MG63 (cell line): Measurements from ENCODE around the gene RNF121. TPM values are rescaled to one million over a fixed set of nuclear protein-coding genes. Genes with fewer than 3 reads are reported as not detected.

Experiments used
- DNase-seq: peaks from one replicate; pipeline ENCODE4 v3.0.0-alpha.2; 2020
- H3K27me3 ChIP-seq: fragments of 250-450 bp; sonication (Bioruptor Pico); 2 replicates; pipeline ENCODE4 v1.5.1; 2020; ENCODE audit warnings: mild to moderate bottlenecking, moderate library complexity
- H3K36me3 ChIP-seq: fragments of 250-450 bp; sonication (Bioruptor Pico); 2 replicates; pipeline ENCODE4 v1.5.1; 2020; ENCODE audit warnings: mild to moderate bottlenecking, moderate library complexity
- H3K4me3 ChIP-seq: fragments of 250-450 bp; sonication (Bioruptor Pico); 2 replicates; pipeline ENCODE4 v1.5.1; 2020; ENCODE audit warnings: mild to moderate bottlenecking, moderate library complexity
- H3K9me3 ChIP-seq: fragments of 250-450 bp; sonication (Bioruptor Pico); 2 replicates; pipeline ENCODE4 v1.5.1; 2020; ENCODE audit warnings: mild to moderate bottlenecking, moderate library complexity
- total RNA-seq: library from RNA; depleted of rRNA; stranded (reverse); fragments of >200 nt; shearing (Covaris generic); gene quantifications from 2 replicates; pipeline ENCODE4 v1.2.3, GENCODE V29; 2014; ENCODE audit warnings: low replicate concordance

The RNF121 gene
- total RNA-seq, 1 experiment from 2014 or later, result 36.2 TPM

DNA sequence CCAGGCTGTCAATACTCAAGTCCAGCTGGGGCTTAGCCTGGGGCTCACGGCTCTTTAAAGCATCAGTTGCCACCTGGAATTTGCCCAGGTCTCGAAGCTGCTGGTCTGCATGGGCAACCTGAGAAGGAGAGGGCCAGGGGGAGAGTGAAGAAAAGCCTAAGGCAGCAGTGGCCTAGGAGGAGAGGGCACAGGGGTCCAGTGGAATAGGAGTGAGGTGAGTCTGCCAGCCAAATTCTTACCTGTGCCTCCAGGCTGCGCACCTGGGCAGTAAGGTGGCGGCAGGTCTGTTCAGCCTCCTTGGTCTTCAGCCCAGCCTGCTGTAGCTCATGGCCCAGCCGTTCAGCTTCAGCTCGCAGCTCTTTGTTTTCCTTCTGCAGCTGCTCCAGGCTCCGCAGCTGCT lies 79.9 kb downstream of the RNF121 start:
- no peak for DNase-seq
- peaks cover 90% of the 10 kb centered on the region for H3K36me3 ChIP-seq

DNA sequence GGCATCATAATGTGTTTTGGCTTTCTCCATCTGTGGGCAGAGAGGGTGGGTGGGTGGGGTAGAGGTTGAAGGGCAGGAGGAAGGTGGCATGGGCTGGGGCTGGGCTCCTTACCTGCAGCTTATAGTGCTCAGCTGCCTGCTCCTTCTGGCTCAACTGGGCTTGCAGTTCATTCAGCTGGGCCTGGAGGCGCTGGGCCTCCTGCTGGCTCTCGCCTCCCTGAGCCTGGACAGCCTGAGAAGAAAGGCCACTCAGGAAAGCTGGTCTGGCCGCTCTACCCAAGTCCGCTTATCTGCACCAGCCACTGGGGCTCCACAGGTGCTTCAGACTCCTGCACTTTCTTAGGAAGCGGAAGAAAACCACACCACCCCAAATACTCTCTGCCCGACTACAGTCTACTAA lies 80.3 kb downstream of the RNF121 start:
- no peak overlapping the region for H3K4me3 ChIP-seq
- no peaks in the 10 kb centered on the region for H3K9me3 ChIP-seq
- peaks cover 86% of the 10 kb centered on the region for H3K36me3 ChIP-seq

More for the DNA sequence above, 79.9 kb downstream of the RNF121 start:
- H3K4me3 ChIP-seq, result no peak overlapping the region
- H3K9me3 ChIP-seq, result no peaks in the 10 kb centered on the region
- H3K27me3 ChIP-seq, result no peaks in the 10 kb centered on the region

DNA sequence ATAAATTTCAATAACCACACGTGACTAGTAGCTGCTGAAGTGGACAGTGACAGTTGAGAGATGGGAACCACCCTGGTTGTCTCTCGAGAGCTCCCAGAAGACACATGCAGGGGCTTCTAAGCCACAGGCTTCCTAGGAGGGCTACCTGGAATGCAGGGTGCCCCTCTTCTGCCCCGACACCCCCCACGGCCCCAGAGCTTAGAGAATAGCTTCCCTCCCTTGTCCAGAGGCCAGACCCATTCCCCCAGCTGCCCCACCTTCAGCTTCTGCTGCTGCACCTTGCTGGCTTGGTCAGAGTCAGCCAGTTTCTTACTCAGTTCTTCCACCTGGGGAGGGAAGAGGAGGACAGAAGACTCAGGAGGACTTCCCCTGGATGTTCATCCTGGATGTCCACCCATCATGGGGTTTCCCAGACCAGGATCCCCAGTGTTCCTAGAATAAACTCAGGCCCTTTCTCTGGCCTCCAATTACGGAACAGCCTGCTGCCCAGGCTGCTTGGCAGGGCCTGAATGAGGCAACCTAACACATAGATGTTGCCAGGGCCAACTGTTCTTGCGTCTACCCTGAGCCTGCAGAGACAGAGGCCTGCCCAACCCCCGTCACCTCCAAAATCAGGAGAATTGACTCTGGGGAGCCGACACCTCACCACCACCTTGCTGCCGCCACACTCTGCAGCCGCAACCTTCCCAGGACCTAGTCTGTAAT lies 81.8 kb downstream of the RNF121 start:
- no peak for DNase-seq
- no peak overlapping the region for H3K4me3 ChIP-seq
- H3K27me3 ChIP-seq, result no peaks in the 10 kb centered on the region
- no peaks in the 10 kb centered on the region for H3K9me3 ChIP-seq
- peaks cover 85% of the 10 kb centered on the region for H3K36me3 ChIP-seq

More for the DNA sequence above, 80.3 kb downstream of the RNF121 start:
- H3K27me3 ChIP-seq, result no peaks in the 10 kb centered on the region
- no peak for DNase-seq

DNA sequence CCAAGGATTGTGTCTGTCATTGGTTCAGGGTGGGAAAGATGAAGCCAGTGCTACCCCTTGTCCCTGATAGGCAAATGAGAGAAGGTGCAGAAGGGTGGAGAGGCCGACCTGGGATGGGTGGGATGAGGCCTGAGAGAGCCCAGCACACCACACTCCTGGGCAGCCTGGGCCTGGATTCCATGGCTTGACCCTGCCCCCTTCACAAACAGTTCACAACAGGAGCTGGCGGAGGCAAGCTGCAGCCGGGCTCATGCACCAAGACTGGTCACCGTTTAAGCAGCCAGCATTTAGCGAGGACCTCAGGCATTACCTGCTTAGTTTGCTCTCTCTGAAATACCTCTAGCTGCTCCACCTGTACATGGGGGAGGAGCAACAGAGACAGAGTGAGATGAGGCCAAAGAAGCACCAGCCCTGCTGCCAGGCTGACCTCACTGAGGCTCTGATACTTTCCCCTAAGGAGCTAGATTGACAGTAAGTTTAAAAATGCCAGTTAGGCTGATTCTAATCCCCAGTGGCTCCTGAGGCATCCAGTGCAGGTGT lies 83.3 kb downstream of the RNF121 start:
- H3K9me3 ChIP-seq, result no peaks in the 10 kb centered on the region
- no peak for DNase-seq
- peaks cover 82% of the 10 kb centered on the region for H3K36me3 ChIP-seq

DNA sequence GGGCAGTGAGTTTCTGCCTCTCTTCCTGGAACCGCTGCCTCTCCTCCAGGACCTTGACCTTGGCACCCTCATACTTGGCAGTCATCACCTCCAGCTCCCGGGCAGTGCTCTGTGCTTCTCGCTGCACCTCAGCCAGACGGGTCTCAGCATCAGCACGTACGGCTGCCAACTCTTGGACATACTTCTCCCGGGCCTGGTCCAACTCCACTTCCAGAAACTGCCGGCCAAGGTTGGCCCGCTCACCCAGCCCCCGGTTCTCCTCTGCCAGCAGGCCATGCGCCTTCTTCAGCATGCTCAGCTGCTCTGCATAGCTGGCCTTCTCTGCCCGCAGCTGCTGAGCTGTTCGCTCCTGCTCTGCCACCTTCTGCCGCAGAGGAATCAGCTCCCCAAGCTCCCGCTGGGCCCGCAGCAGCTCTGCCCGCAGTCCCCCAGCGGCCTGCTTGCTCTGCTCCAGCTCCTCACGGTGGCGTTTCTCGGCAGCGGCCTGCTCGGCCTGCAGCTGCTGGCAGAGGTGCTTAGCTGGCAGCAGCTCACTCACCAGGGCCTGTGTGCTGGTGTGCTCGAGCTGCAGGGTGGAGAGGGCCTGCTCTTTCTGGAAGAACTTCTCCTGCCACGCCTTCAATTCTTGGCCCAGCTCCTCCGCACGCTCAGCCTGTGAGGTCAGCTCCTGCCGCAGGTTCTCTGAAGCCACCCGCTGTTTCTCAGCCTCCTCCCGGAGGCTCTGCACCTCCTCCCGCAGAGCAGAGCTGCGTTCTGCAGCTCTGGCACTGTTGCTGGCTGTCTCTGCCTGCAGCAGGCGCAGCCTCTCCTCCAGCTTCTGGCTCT lies 84.3 kb downstream of the RNF121 start:
- H3K27me3 ChIP-seq, result no peaks in the 10 kb centered on the region
- peaks cover 81% of the 10 kb centered on the region for H3K36me3 ChIP-seq
- no peaks in the 10 kb centered on the region for H3K9me3 ChIP-seq
- DNase-seq, result peak; percentile 99
- peak overlapping the region; percentile 19 for H3K4me3 ChIP-seq

More for the DNA sequence above, 83.3 kb downstream of the RNF121 start:
- Histone ChIP-seq H3K4me3 (no peak overlapping the region; the same call in 1 of the 2 replicates), H3K27me3 (no peaks in the 10 kb centered on the region)

DNA sequence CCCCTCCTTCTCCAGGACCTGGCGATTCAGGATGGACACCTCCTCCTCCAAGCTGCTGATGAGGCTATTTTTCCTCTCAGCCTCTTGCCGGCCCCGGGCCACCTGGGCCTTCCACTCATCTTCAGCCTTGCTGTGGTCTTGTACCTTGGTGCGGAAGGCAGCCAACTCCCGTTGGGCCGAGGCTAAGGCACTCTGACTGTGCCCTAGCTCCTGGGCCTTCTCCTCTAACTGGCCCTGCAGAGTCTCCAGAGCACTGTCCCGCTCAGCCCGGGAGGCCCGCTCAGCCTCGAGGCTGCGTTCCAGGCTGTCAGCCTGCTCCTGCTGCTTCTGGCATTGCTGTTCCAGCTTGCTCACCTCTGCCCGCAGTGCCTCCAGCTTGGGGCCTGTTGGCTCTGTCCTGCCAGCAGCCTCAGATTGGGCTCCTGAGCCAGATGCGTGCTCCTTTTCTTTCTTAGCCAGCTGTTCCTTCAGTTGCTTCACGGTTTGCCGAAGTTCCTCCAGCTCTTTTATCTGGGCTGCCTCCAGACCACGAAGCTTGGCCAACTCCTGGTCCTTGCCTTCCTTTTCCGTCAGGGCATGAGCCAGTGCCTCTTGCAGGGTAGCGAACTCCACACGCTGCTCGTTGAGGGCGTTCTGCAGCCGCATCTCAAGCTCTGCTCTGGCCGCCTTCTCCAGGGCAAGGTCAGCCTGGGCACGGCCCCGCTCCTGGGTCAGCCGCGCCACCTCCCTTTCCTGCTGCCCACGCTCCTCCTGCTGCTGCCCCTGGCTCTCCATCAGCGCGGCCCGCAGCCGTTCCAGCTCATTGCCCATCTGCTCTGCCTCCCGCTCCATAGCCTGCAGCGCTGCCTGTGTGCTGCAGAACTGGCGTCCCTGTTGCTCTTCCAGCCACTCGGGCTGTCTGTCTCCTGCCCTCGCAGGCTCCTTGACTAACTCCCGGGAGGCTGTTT lies 85.2 kb downstream of the RNF121 start:
- no peak overlapping the region for H3K4me3 ChIP-seq
- DNase-seq, result peak; percentile 94
- H3K9me3 ChIP-seq, result no peaks in the 10 kb centered on the region
- peaks cover 82% of the 10 kb centered on the region for H3K36me3 ChIP-seq
- no peaks in the 10 kb centered on the region for H3K27me3 ChIP-seq

DNA sequence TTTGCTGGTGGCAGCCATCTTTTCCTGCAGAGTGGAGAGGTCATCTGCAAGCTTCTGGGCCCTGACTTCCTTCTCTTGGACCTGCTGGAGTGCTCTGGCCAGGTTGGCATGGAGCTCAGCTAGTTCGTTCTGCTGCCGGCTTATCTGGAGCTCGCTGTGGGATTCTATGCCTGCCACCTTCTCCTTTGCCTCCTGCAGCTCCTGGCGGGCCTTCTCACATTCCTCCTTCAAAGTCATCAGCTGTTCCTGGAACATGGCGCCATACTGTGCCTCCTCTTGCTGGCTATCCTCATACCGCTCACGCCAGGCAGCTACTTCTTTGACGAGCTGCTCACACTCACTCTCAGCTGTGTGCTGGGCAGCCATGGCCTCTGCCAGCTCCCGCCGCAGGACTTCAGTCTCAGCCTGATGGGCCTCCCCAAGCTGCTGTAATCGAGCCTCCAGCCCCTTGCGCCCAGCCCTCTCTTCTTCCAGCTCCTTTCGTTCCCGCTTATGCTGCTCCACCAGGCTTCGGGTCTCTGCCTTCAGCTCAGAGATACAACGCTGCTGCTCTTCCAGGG lies 86.0 kb downstream of the RNF121 start:
- Histone ChIP-seq H3K27me3 (no peaks in the 10 kb centered on the region), H3K9me3 (no peaks in the 10 kb centered on the region), H3K4me3 (no peak overlapping the region), H3K36me3 (peaks cover 84% of the 10 kb centered on the region)
- DNase-seq, result no peak

DNA sequence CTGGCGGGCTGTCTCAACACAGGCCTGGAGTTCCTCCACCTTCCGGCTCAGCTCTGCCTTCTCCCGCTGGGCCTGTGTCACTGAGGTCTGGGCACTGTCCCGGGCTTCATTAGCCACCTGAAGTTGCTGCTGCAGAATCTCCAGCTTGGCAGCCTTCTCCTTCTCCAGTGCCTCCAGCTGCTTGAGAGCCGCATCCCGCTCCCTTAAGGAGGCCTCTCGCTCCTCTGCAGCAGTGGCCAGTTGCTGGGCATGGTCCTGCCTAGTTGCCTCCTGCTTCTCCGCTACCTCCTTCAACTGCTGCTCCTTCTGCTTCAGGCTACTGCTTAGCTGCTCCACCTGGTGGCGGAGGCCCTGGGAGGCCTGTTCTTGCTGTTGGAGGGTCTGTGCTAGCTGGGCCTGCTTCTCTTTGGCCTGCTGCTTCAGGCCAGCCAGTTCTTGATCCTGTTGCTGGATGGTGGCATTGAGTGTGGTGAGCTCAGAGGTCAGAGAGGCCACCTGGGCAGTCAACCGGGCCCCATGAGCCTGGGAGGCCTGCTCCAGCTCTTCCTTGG lies 86.7 kb downstream of the RNF121 start:
- Histone ChIP-seq H3K27me3 (no peaks in the 10 kb centered on the region), H3K9me3 (no peaks in the 10 kb centered on the region), H3K4me3 (no peak overlapping the region), H3K36me3 (peaks cover 84% of the 10 kb centered on the region)
- DNase-seq, result peak; percentile 54

DNA sequence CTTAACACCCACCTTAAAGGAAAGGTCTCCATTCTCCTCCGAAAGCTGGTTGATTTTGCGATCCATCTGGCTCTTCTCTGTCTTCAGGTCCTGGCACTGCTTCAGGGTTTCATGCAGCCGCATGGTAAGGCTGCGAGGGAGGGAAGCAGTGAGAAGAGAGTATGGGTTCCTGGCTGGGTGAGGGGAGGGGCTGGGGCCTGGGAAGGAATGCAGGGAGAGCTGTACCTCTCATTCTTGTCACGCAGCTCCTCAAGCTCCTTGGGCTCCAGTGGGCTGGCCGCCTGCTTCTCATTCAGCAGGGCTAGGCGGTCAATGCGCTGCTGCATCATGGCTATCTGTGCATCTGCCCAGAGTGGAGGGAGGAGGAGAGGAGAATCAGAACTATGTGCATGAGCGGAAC lies 89.3 kb downstream of the RNF121 start:
- no peak for DNase-seq
- H3K9me3 ChIP-seq, result no peaks in the 10 kb centered on the region
- peaks cover 84% of the 10 kb centered on the region for H3K36me3 ChIP-seq
- no peaks in the 10 kb centered on the region for H3K27me3 ChIP-seq
- no peak overlapping the region for H3K4me3 ChIP-seq

DNA sequence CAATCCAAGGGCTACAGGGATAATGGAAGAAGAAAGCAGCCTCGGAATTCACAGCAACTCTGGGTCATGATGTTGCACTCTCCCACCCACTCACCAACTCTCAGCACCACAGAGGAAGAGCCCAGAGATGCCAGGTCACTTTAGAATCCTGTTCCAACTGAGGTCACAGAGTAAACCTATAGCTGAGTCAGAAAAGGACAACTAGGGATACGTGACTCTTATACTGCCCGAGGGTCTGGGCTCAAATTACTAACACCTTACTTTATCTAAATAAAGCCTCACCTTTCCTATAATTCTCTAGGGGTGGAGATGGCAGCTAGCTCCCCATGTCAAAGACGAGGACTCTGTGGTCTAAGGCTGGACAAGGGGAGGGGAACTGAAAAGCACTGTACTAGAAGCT lies 94.5 kb downstream of the RNF121 start:
- Histone ChIP-seq H3K9me3 (no peaks in the 10 kb centered on the region), H3K4me3 (no peak overlapping the region), H3K36me3 (peaks cover 88% of the 10 kb centered on the region), H3K27me3 (no peaks in the 10 kb centered on the region)
- DNase-seq, result no peak

DNA sequence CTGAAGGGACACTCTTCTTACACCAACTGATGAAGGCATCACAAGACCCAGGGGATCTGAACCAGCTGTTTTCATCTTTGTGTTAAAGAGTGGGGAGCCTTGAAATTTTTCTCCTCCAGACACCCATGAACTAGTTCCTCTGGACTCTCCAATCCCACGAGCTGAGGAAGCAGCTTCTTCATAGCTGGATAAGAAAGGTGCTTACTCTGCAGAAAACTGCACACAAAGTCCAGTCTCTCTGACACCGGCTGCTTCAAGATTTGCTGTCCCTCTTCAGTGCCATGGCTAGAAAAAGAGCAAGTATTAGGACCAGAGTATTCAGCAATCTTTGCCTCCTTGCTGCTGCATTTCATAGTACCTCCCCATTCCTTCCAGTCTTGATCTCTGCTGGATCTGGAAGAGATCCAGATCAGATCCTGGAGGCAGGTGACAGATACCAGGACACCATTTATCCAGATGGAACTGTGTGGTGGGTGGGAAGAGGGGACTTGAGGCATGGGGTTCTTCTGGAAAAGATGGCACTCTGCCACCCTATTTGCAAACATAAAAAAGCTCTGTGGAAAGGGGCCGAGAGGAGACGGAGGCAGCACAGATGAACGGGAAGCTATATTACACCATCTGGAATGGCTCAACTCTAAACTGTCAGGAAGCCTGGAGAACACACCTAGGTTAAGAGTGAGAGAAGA lies 95.4 kb downstream of the RNF121 start:
- Histone ChIP-seq H3K9me3 (no peaks in the 10 kb centered on the region), H3K27me3 (no peaks in the 10 kb centered on the region), H3K36me3 (peaks cover 88% of the 10 kb centered on the region), H3K4me3 (no peak overlapping the region)
- DNase-seq, result no peak

DNA sequence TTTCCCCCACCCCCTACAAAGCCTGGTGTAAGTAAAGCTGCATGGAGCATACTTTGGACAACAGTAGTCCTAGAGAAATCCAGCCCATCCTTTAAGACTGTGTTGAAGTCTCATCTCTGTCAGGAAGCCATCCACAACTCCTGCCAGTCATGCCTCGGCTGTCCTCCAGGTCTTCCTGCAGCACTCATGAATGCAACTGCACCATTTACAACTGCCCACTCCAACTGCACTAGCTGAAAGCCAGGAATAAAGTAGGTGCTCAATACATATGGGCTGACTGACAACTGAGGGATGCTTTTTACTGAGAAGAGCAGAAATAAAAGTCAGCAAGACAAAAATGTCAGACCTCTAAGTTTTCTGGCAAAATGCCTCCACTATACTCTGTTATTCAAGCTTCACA lies 97.2 kb downstream of the RNF121 start:
- Histone ChIP-seq H3K4me3 (no peak overlapping the region), H3K9me3 (no peaks in the 10 kb centered on the region), H3K27me3 (no peaks in the 10 kb centered on the region), H3K36me3 (peaks cover 80% of the 10 kb centered on the region)
- DNase-seq, result no peak

DNA sequence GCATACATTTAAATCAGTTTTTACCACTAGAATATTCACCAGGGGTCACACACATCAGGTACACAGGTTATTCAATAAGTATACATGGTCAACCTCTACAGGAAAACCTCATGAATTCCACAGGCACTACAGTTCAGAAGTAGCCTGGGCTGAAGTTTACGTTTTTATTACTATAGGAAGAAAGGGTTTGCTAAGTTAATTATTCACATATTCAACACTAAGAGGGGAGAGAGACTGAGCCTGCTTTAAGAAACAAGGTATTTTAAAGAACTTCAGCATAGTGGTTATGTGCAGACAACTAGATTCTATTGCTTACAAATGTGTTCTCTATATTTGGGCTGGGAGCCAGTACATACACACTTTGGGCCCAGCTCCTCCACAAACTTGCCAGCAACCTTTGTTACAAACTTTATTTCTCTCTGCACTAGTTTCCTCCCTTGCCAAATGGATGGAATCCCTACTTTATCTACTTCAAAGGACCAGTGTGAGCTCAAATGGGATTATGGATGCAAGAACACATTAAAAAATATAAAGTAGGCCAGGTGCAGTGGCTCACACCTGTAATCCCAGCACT lies 101.7 kb downstream of the RNF121 start:
- Histone ChIP-seq H3K9me3 (no peaks in the 10 kb centered on the region), H3K4me3 (no peak overlapping the region), H3K27me3 (no peaks in the 10 kb centered on the region), H3K36me3 (peaks cover 76% of the 10 kb centered on the region)
- no peak for DNase-seq

DNA sequence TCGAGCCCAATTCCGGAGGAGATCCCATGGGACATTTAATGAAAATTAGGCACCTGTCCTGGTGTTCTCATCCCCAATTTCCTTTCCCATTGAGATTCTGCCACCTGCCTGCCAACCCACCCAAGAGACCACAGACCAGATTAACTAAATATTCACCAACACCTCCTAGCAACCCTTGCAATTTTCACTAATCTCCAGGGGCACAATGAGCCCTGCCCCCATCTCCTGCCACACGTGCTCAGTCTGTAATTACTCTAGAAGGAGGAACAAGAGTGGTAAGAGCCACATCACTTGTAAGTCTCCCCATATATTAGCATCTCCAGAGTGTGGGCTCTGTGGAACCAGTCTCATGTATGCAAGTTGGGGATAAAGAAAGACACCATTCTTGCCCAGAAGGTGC lies 107.8 kb downstream of the RNF121 start:
- Histone ChIP-seq H3K4me3 (no peak overlapping the region), H3K27me3 (no peaks in the 10 kb centered on the region), H3K36me3 (peaks cover 63% of the 10 kb centered on the region), H3K9me3 (no peaks in the 10 kb centered on the region)
- no peak for DNase-seq

DNA sequence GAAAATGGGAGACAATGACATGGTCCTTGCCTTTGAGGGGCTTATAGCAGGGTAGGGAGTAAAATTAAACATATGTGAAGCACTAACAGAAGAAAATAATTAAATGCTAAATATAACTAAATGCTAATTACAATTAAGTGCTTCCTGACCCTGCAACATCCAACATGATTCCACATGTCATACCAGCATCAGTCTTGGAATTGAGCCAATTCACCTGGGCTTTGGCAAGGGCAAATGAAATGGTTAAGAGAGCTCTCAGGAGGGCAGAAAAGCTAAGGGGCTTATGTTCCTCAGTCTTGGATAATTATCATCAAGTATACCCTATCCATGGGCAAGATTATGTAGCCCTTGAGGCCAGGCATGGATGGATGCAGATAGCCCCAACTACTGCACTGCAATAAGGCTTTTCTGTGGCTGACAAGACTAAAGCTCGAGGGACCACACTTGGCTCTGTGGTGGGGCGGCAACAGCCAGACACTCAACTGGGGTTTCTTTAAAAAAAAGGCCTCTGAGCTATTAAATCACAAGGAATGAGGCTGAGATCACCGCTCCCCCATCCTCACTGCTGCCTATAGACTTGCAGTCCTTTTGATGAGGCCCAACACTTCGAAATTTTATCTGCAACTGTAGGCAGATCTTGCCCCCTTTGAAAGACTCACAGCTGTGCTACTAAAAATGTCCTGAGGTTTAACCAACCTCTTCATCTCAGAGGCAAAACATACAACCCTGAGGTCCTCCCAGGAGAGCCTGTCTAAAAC lies 108.9 kb downstream of the RNF121 start:
- DNase-seq, result no peak
- Histone ChIP-seq H3K9me3 (no peaks in the 10 kb centered on the region), H3K4me3 (no peak overlapping the region; the same call in 1 of the 2 replicates)

More for the DNA sequence above, 108.9 kb downstream of the RNF121 start:
- peaks cover 59% of the 10 kb centered on the region for H3K36me3 ChIP-seq
- H3K27me3 ChIP-seq, result no peaks in the 10 kb centered on the region
